HPDE6-E6E7 (cell line): ENCODE results near the gene ALDOA.

ENCODE experiments used
- DNase-seq: peaks from one replicate; pipeline ENCODE4 v3.0.0; 2011; ENCODE audit warnings: missing footprints; ENCODE audit errors: extremely low spot score

ALDOA gene

GRCh38 chr16:30041841-30042240 is 23.7 kb upstream of the ALDOA start:
- no peak for DNase-seq

- DNase-seq = no peak
These were observed 19.4 kb upstream of the ALDOA start for GRCh38 chr16:30046178-30046577.

- no peak for DNase-seq
These were observed 19.0 kb upstream of the ALDOA start for GRCh38 chr16:30046588-30046987.

GRCh38 chr16:30049871-30050270 is 15.7 kb upstream of the ALDOA start:
- DNase-seq = no peak

GRCh38 chr16:30051518-30051917 is 14.0 kb upstream of the ALDOA start:
- no peak for DNase-seq

GRCh38 chr16:30052671-30053372 is 12.7 kb upstream of the ALDOA start:
- peak; percentile 89 for DNase-seq

- DNase-seq = no peak
These were observed 12.1 kb upstream of the ALDOA start for GRCh38 chr16:30053376-30054015.

- DNase-seq = no peak
These were observed 11.1 kb upstream of the ALDOA start for GRCh38 chr16:30054451-30054850.

- no peak for DNase-seq
These were observed 10.5 kb upstream of the ALDOA start for GRCh38 chr16:30054959-30055553.

GRCh38 chr16:30060346-30060745 is 5.2 kb upstream of the ALDOA start:
- no peak for DNase-seq

- no peak for DNase-seq
These were observed 4.6 kb upstream of the ALDOA start for GRCh38 chr16:30060836-30061554.

- DNase-seq = no peak
These were observed 2.2 kb upstream of the ALDOA start for GRCh38 chr16:30063278-30063892.

- DNase-seq = no peak
These were observed 1.4 kb upstream of the ALDOA start for GRCh38 chr16:30063893-30064728.

GRCh38 chr16:30064729-30065101 is 845 bp upstream of the ALDOA start:
- DNase-seq = no peak

- no peak for DNase-seq
These were observed 592 bp downstream of the ALDOA start for GRCh38 chr16:30065943-30066760.

- no peak for DNase-seq
These were observed 1.4 kb downstream of the ALDOA start for GRCh38 chr16:30066761-30067583.

- no peak for DNase-seq
These were observed 2.0 kb downstream of the ALDOA start for GRCh38 chr16:30067584-30067916.

GRCh38 chr16:30068333-30068732 is 2.8 kb downstream of the ALDOA start:
- DNase-seq = no peak

GRCh38 chr16:30068750-30069610 is 3.4 kb downstream of the ALDOA start:
- no peak for DNase-seq
